ENCODE measurements around the gene ANXA11.

DNA sequence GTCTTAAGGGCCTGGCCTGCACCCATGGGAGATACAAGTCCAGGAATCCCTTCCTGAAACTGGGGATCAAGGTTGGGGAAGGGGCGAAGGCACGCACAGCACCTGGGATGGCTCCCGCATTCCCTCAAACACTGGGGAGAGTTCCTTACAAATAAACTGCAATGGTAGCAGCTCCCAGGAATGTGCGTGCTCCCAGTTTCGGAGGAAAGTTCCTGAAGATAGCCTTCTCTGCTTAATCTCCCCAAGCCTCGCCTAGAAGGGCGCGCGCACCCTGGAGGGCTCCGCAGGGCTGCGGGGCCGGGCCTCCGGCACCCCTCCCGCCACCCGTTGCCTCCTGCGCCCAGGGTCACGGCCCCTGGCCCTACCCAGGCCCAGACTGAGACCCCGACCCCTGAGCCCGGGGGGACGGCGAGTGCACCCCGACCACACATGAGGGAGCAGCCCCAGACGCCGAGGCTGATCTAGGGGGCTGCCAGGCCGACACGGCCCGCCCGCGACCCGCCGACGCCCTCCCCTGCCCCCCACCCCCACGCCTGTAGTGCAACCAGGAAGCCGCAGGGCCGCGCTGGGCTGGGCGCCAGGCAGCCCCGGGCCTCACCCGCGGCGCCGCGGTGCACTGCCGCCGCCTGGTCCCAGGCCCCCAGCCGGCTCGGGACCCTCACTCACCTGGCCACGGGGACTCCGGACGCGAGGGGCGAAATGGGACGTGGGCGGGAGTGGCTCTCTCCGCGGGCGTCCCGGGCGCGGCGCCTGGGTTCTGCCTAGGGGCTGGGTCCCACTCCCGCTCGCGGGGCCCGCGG, 460 bp downstream of the ANXA11 start:
- no peak for TF ChIP-seq POLR2A (IDR thresholded peaks at IDR 0.05)
- no peak for TF ChIP-seq CTCF (IDR thresholded peaks at IDR 0.05)

Data from stomach (tissue), 4 donors.